ENCODE measurements around the gene TFPT.

The TFPT gene

GRCh38 chr19:54062643-54063042 is 52.8 kb downstream of the TFPT start:
- no peak for TF ChIP-seq CTCF (IDR thresholded peaks at IDR 0.05; ENCODE audit: control insufficient read depth, insufficient read depth, low read depth, low read length, missing control alignments)
- DNase-seq (ENCODE audit: low read depth), result no peak
- no peak overlapping the region for H3K4me3 ChIP-seq (ENCODE audit: control insufficient read depth, low read depth, low read length)
